ENCODE measurements around the gene ANKRD23. TPM values are rescaled to one million over a fixed set of nuclear protein-coding genes. Genes with fewer than 3 reads are reported as not detected.

Gene ANKRD23
- polyA plus RNA-seq, 1 of the 3 experiments (the other 2 are of a cell fraction) = 3.1 TPM

- no peak for TF ChIP-seq CTCF (IDR thresholded peaks at IDR 0.05)
- TF ChIP-seq TEAD4 (IDR thresholded peaks at IDR 0.05; ENCODE audit: borderline replicate concordance, insufficient read depth) = no peak
Observed at GRCh38 chr2:96821113-96821675, 22.6 kb downstream of the ANKRD23 start (continued).

- peaks cover 31% of the 10 kb centered on the region for H4K20me1 ChIP-seq (ENCODE audit: insufficient read depth)
- ChIA-PET POLR2A (no interaction called here), CTCF (interaction anchor here (1.0 to 5.6 kb wide), 5 partner anchors 19 to 133 kb away, joined by 3 to 35 read pairs (median 5); partner anchors contain the start of genes ANKRD39 and CNNM4)
- 91% methylated on average over 12 of the region's 12 CpGs for WGBS (ENCODE audit: low lambda C conversion rate)
- peaks cover 5 to 51% of the 10 kb centered on the region in 2 experiments; a peak in 3 of 4 replicates for H3K4me1 ChIP-seq (ENCODE audit: control insufficient read depth in 1 of 2, insufficient read depth in 2 of 2, low read depth in 1 of 2, low read length in 1 of 2)
- H3F3A ChIP-seq (replicated peaks; ENCODE audit: insufficient read depth) = peaks cover 9% of the 10 kb centered on the region
- no peaks in the 10 kb centered on the region for H3K9me3 ChIP-seq
- H2AFZ ChIP-seq (ENCODE audit: low read depth) = no peak overlapping the region
- no peak overlapping the region for H3K4me3 ChIP-seq (ENCODE audit: low read depth in 2 of 2, low read length in 1 of 2)
- peaks cover 7% of the 10 kb centered on the region; the same call in 1 of the 2 replicates for H3K79me2 ChIP-seq (ENCODE audit: insufficient read depth)
- DNase-seq = no peak
- no peak overlapping the region for H3K9ac ChIP-seq
- H3K27me3 ChIP-seq (ENCODE audit: insufficient read depth) = no peaks in the 10 kb centered on the region
- H3K4me2 ChIP-seq = no peak overlapping the region
- peaks cover 0 to under 1% of the 10 kb centered on the region in 2 experiments for H3K36me3 ChIP-seq (replicated peaks in 1 of 2; ENCODE audit: control insufficient read depth in 1 of 2, insufficient read depth in 2 of 2, low read length in 1 of 2)
- no peaks in the 10 kb centered on the region for H3K9me2 ChIP-seq
- TF ChIP-seq RFX5 (IDR thresholded peaks at IDR 0.05; ENCODE audit: low read length) (no peak), FOXJ3 (CRISPR knock-in tag; IDR thresholded peaks at IDR 0.05) (no peak), RAD21 (IDR thresholded peaks at IDR 0.05; ENCODE audit: low read length) (no peak), USF1 (IDR thresholded peaks at IDR 0.05; ENCODE audit: borderline replicate concordance, low read depth) (no peak), TCF12 (IDR thresholded peaks at IDR 0.05) (no peak), JUND (IDR thresholded peaks at IDR 0.05) (no peak)
- no peak overlapping the region for H3K27ac ChIP-seq (ENCODE audit: low read depth in 2 of 2, low read length in 1 of 2)
Observed at GRCh38 chr2:96819876-96820511, 23.8 kb downstream of the ANKRD23 start.

- peak overlapping the region in 1 of 2 experiments; percentile 50; a peak in 1 of 4 replicates for H3K27ac ChIP-seq (ENCODE audit: low read depth in 2 of 2, low read length in 1 of 2)
- WGBS (ENCODE audit: low lambda C conversion rate) = 85% methylated on average over 7 of the region's 10 CpGs
- peaks cover 8% of the 10 kb centered on the region for H3F3A ChIP-seq (replicated peaks; ENCODE audit: insufficient read depth)
- H3K36me3 ChIP-seq (replicated peaks in 1 of 2; ENCODE audit: control insufficient read depth in 1 of 2, insufficient read depth in 2 of 2, low read length in 1 of 2) = no peaks in the 10 kb centered on the region
- H3K4me2 ChIP-seq = no peak overlapping the region
- no peaks in the 10 kb centered on the region for H3K9me2 ChIP-seq
- peaks cover 5 to 51% of the 10 kb centered on the region in 2 experiments; a peak in 3 of 4 replicates for H3K4me1 ChIP-seq (ENCODE audit: control insufficient read depth in 1 of 2, insufficient read depth in 2 of 2, low read depth in 1 of 2, low read length in 1 of 2)
- ChIA-PET CTCF (interaction anchor here (1.0 to 5.6 kb wide), 7 partner anchors 18 to 144 kb away, joined by 3 to 35 read pairs (median 3); partner anchors contain the start of genes ANKRD39 and CNNM4), POLR2A (no interaction called here)
- peaks cover 27% of the 10 kb centered on the region for H4K20me1 ChIP-seq (ENCODE audit: insufficient read depth)
- H3K9ac ChIP-seq = no peak overlapping the region
- no peak overlapping the region for H2AFZ ChIP-seq (ENCODE audit: low read depth)
- H3K79me2 ChIP-seq (ENCODE audit: insufficient read depth) = peaks cover 7% of the 10 kb centered on the region; the same call in 1 of the 2 replicates
- no peaks in the 10 kb centered on the region for H3K27me3 ChIP-seq (ENCODE audit: insufficient read depth)
- no peak overlapping the region for H3K4me3 ChIP-seq (ENCODE audit: low read depth in 2 of 2, low read length in 1 of 2)
- DNase-seq = peak; percentile 62
- no peaks in the 10 kb centered on the region for H3K9me3 ChIP-seq
- TF ChIP-seq MEF2A (IDR thresholded peaks at IDR 0.05; ENCODE audit: borderline replicate concordance, low read depth) = no peak
- TF ChIP-seq MXI1 (IDR thresholded peaks at IDR 0.05; ENCODE audit: low read depth, low read length) = no peak
- TF ChIP-seq NRF1 (IDR thresholded peaks at IDR 0.05; ENCODE audit: low read depth, low read length) = no peak
- TF ChIP-seq EP300 (IDR thresholded peaks at IDR 0.05; ENCODE audit: borderline replicate concordance in 1 of 2, low read depth in 1 of 2, low read length in 1 of 2) = 0 out of 4 replicates have a peak, but pooled peaks of 1 of the 2 experiments have one; percentile 25
- no peak for TF ChIP-seq FOXM1 (IDR thresholded peaks at IDR 0.05; ENCODE audit: low read depth)
- TF ChIP-seq SIN3A (IDR thresholded peaks at IDR 0.05; ENCODE audit: borderline replicate concordance, low read depth, low read length) = no peak
- TF ChIP-seq PBX3 (IDR thresholded peaks at IDR 0.05) = no peak
- no peak for TF ChIP-seq EZH2phosphoT487 (IDR thresholded peaks at IDR 0.05; ENCODE audit: borderline replicate concordance, low read depth)
- no peak for TF ChIP-seq CTCF (IDR thresholded peaks at IDR 0.05)
- TF ChIP-seq GATA2 (CRISPR knock-in tag; IDR thresholded peaks at IDR 0.05) = peak; percentile 60
Observed at GRCh38 chr2:96819128-96819875, 24.5 kb downstream of the ANKRD23 start.
